ENCODE results near the gene TEX54.

The TEX54 gene

DNA sequence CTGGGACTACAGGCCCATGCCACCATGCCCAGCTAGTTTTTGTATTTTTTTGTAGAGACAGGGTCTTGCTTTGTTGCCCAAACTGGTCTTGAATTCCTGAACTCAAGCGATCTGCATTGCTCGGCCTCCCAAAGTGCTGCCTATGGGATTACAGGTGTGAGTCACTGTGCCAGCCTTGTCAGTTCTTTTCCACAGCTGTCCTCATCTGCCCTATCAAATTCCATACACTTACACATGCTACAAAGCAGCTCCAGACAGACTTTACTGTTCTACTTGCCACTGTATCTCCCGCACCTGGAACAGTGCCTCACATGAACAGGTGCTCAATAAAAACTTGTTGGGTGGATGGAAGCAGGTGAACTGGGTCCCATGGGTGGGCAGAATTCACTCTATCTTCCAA lies 9.0 kb downstream of the TEX54 start:
- Histone ChIP-seq H3K4me3 (no peak overlapping the region), H3K9me3 (ENCODE audit: low read depth, low read length) (no peaks in the 10 kb centered on the region), H3K27ac (no peak overlapping the region), H3K36me3 (ENCODE audit: insufficient read depth, low read length) (peaks cover 57% of the 10 kb centered on the region; the same call in 1 of the 2 replicates), H3K9ac (ENCODE audit: insufficient read length) (no peak overlapping the region)
- TF ChIP-seq FOXP2 (optimal IDR thresholded peaks at IDR 0.05; ENCODE audit: control extremely low read depth, extremely low read length, insufficient read depth) (no peak), POLR2AphosphoS5 (IDR thresholded peaks at IDR 0.05; ENCODE audit: borderline replicate concordance, low read depth, low read length) (no peak), EZH2 (IDR thresholded peaks at IDR 0.05) (no peak)
- DNase-seq (ENCODE audit: low read depth, low spot score) = no peak

- no peaks in the 10 kb centered on the region for H3K9me3 ChIP-seq (ENCODE audit: low read depth, low read length)
- no peak overlapping the region for H3K4me3 ChIP-seq
- H3K27ac ChIP-seq = peak overlapping the region; percentile 15; the same call in 1 of the 2 replicates
- peak overlapping the region; percentile 55 for H3K9ac ChIP-seq (ENCODE audit: insufficient read length)
- no peak for DNase-seq (ENCODE audit: low read depth, low spot score)
- peaks cover 19% of the 10 kb centered on the region for H3K36me3 ChIP-seq (ENCODE audit: insufficient read depth, low read length)
- TF ChIP-seq POLR2AphosphoS5 (IDR thresholded peaks at IDR 0.05; ENCODE audit: borderline replicate concordance, low read depth, low read length) = no peak
- no peak for TF ChIP-seq FOXP2 (optimal IDR thresholded peaks at IDR 0.05; ENCODE audit: control extremely low read depth, extremely low read length, insufficient read depth)
- no peak for TF ChIP-seq EZH2 (IDR thresholded peaks at IDR 0.05)
Measured at GRCh38 chr11:62817129-62817528, 15.5 kb downstream of the TEX54 start.

DNA sequence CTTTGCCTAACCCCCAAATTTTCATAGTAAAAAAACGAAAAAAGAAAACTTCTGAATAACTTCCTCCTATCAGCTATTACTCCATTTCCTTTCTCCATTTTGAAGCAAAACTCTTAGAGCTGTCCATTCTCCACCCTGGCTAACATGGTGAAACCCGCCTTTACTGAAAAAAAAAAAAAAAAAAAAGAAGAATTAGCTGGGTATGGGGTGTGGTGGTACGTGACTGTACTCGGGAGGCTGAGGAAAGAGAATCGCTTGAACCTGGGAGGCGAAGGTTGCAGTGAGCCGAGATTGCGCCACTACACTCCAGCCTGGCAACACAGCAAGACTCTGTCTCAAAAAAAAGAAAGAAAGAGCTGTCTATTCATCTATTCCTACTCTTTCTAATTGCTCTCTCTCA lies 16.1 kb downstream of the TEX54 start:
- H3K4me3 ChIP-seq = no peak overlapping the region
- no peak overlapping the region for H3K9ac ChIP-seq (ENCODE audit: insufficient read length)
- peaks cover 17% of the 10 kb centered on the region for H3K36me3 ChIP-seq (ENCODE audit: insufficient read depth, low read length)
- H3K27ac ChIP-seq = no peak overlapping the region
- TF ChIP-seq POLR2AphosphoS5 (IDR thresholded peaks at IDR 0.05; ENCODE audit: borderline replicate concordance, low read depth, low read length) = no peak
- no peak for TF ChIP-seq EZH2 (IDR thresholded peaks at IDR 0.05)
- TF ChIP-seq FOXP2 (optimal IDR thresholded peaks at IDR 0.05; ENCODE audit: control extremely low read depth, extremely low read length, insufficient read depth) = no peak
- no peaks in the 10 kb centered on the region for H3K9me3 ChIP-seq (ENCODE audit: low read depth, low read length)
- no peak for DNase-seq (ENCODE audit: low read depth, low spot score)

DNA sequence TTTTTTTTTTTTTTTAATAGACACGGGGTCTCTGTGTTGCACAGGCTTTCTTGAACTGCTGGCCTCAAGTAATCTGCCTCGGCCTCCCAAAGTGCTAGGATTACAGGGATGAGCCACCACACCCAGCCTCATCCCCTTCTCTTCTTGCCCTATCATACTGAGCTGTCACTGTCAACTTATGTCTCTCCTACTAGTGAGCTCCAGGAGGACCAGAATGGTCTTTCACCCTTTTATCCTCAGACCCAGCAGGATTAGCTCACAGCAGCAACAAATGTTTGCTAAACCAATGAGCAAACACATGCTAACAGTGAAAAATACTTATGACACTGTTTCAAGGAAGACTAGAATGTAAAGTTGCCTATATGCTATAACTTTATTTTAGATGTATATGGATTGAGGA lies 21.0 kb downstream of the TEX54 start:
- no peaks in the 10 kb centered on the region for H3K9me3 ChIP-seq (ENCODE audit: low read depth, low read length)
- TF ChIP-seq FOXP2 (optimal IDR thresholded peaks at IDR 0.05; ENCODE audit: control extremely low read depth, extremely low read length, insufficient read depth) (no peak), EZH2 (IDR thresholded peaks at IDR 0.05) (no peak), POLR2AphosphoS5 (IDR thresholded peaks at IDR 0.05; ENCODE audit: borderline replicate concordance, low read depth, low read length) (no peak)
- no peak overlapping the region for H3K4me3 ChIP-seq

GRCh38 chr11:62810748-62811147 lies 21.9 kb downstream of the TEX54 start:
- Histone ChIP-seq H3K9ac (ENCODE audit: insufficient read length) (no peak overlapping the region), H3K36me3 (ENCODE audit: insufficient read depth, low read length) (no peaks in the 10 kb centered on the region), H3K4me3 (no peak overlapping the region), H3K27ac (no peak overlapping the region), H3K9me3 (ENCODE audit: low read depth, low read length) (no peaks in the 10 kb centered on the region)
- DNase-seq (ENCODE audit: low read depth, low spot score) = no peak
- no peak for TF ChIP-seq POLR2AphosphoS5 (IDR thresholded peaks at IDR 0.05; ENCODE audit: borderline replicate concordance, low read depth, low read length)
- no peak for TF ChIP-seq EZH2 (IDR thresholded peaks at IDR 0.05)
- TF ChIP-seq FOXP2 (optimal IDR thresholded peaks at IDR 0.05; ENCODE audit: control extremely low read depth, extremely low read length, insufficient read depth) = no peak

More for the DNA sequence above, 21.0 kb downstream of the TEX54 start:
- Histone ChIP-seq H3K27ac (no peak overlapping the region; the same call in 1 of the 2 replicates), H3K9ac (ENCODE audit: insufficient read length) (no peak overlapping the region), H3K36me3 (ENCODE audit: insufficient read depth, low read length) (no peaks in the 10 kb centered on the region)
- DNase-seq (ENCODE audit: low read depth, low spot score) = no peak

- H3K27ac ChIP-seq = no peak overlapping the region
- H3K9me3 ChIP-seq (ENCODE audit: low read depth, low read length) = no peaks in the 10 kb centered on the region
- no peak overlapping the region for H3K9ac ChIP-seq (ENCODE audit: insufficient read length)
- H3K4me3 ChIP-seq = no peak overlapping the region
- no peak for DNase-seq (ENCODE audit: low read depth, low spot score)
- TF ChIP-seq FOXP2 (optimal IDR thresholded peaks at IDR 0.05; ENCODE audit: control extremely low read depth, extremely low read length, insufficient read depth) (no peak), POLR2AphosphoS5 (IDR thresholded peaks at IDR 0.05; ENCODE audit: borderline replicate concordance, low read depth, low read length) (0 out of 2 replicates have a peak, but pooled peaks have one; percentile 20)
- peaks cover 18% of the 10 kb centered on the region for H3K36me3 ChIP-seq (ENCODE audit: insufficient read depth, low read length)
Measured at GRCh38 chr11:62806611-62807121, 26.0 kb downstream of the TEX54 start.

DNA sequence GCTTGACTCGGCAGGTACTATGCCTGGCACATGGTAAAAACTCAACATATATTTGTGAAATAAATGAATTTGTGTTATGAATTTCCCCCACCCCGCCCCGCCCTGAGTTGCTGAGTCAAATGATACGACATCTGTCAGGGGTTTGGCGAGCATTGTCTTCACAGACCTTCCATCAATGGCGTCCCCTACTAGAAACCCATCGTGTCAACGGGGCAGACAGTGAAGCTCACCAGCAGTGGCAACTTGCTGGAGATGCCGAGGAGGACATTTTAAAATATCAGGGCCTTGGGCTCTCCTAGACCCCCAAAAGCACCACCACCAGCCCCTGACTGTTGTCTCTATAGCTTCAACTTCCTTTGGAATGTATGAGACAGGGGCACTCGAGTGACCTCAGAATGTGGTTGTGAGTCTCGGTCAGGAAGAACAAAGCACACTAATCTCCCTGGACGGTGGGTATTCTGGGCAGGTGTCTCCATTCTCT lies 26.6 kb downstream of the TEX54 start:
- Histone ChIP-seq H3K4me3 (peak overlapping the region; percentile 86), H3K27ac (peak overlapping the region; percentile 15), H3K9me3 (ENCODE audit: low read depth, low read length) (no peaks in the 10 kb centered on the region), H3K36me3 (ENCODE audit: insufficient read depth, low read length) (peaks cover 24% of the 10 kb centered on the region), H3K9ac (ENCODE audit: insufficient read length) (peak overlapping the region; percentile 79)
- DNase-seq (ENCODE audit: low read depth, low spot score) = no peak
- TF ChIP-seq POLR2AphosphoS5 (IDR thresholded peaks at IDR 0.05; ENCODE audit: borderline replicate concordance, low read depth, low read length) (no peak), FOXP2 (optimal IDR thresholded peaks at IDR 0.05; ENCODE audit: control extremely low read depth, extremely low read length, insufficient read depth) (no peak), EZH2 (IDR thresholded peaks at IDR 0.05) (no peak)

- H3K9me3 ChIP-seq (ENCODE audit: low read depth, low read length) = no peaks in the 10 kb centered on the region
- TF ChIP-seq FOXP2 (optimal IDR thresholded peaks at IDR 0.05; ENCODE audit: control extremely low read depth, extremely low read length, insufficient read depth) = no peak
- peak; percentile 100 for TF ChIP-seq POLR2AphosphoS5 (IDR thresholded peaks at IDR 0.05; ENCODE audit: borderline replicate concordance, low read depth, low read length)
- peak within 1 kb of the TSS; percentile 86 for H3K4me3 ChIP-seq
- peak; percentile 60 for DNase-seq (ENCODE audit: low read depth, low spot score)
- peak within 1 kb of the TSS; percentile 99 for H3K9ac ChIP-seq (ENCODE audit: insufficient read length)
- H3K36me3 ChIP-seq (ENCODE audit: insufficient read depth, low read length) = peaks cover 28% of the 10 kb centered on the region
- peak within 1 kb of the TSS; percentile 55 for H3K27ac ChIP-seq
Measured at GRCh38 chr11:62805076-62805892, 27.4 kb downstream of the TEX54 start, which contains the start of gene NXF1. Gene NXF1 (minus strand): TSS chr11:62805440. CDS start chr11:62805356, 84 bp downstream.
